Aorta (tissue), 5 donors: ENCODE measurements around the gene SEPTIN1. TPM values are rescaled to one million over a fixed set of nuclear protein-coding genes. Genes with fewer than 3 reads are reported as not detected.

Source experiments
- ATAC-seq: fragments of 200-7000 bp; cut with Tn5 transposase; one replicate; pipeline ENCODE4 v1.9.1; 2022; ENCODE audit warnings: moderate library complexity; ENCODE audit not compliant: low FRiP score
- DNase-seq, 2 donors: peaks; one replicate each; pipeline ENCODE4 v3.0.0-alpha.2; 2020
- H3K27ac ChIP-seq, 2 donors: one replicate each; pipeline ENCODE4 v1.5.1; 2013; ENCODE audit warnings: low read length in 2 of 2, mild to moderate bottlenecking in 2 of 2, moderate library complexity in 2 of 2, control low read depth in 1 of 2, inconsistent platforms in 1 of 2, low read depth in 1 of 2
- H3K27me3 ChIP-seq, 2 donors: one replicate each; pipeline ENCODE4 v1.6.1; 2013; ENCODE audit warnings: control low read depth in 1 of 2, low read length in 1 of 2, mild to moderate bottlenecking in 1 of 2, moderate library complexity in 1 of 2; ENCODE audit not compliant: insufficient read depth in 2 of 2, control insufficient read depth in 1 of 2
- H3K36me3 ChIP-seq, 2 donors: one replicate each; pipeline ENCODE4 v1.6.1; 2013; ENCODE audit warnings: control low read depth in 1 of 2, low read length in 1 of 2, mild to moderate bottlenecking in 1 of 2; ENCODE audit not compliant: insufficient read depth in 2 of 2, control insufficient read depth in 1 of 2
- H3K4me1 ChIP-seq, 2 donors: one replicate each; pipeline ENCODE4 v1.6.1; 2013; ENCODE audit warnings: low read length in 2 of 2, control low read depth in 1 of 2, mild to moderate bottlenecking in 1 of 2, moderate library complexity in 1 of 2; ENCODE audit not compliant: insufficient read depth in 2 of 2, control insufficient read depth in 1 of 2
- H3K4me3 ChIP-seq, 2 donors: one replicate each; pipeline ENCODE4 v1.5.1; 2013; ENCODE audit warnings: low read length in 2 of 2, control low read depth in 1 of 2, mild to moderate bottlenecking in 1 of 2
- H3K9me3 ChIP-seq: one replicate; pipeline ENCODE4 v1.6.1; 2013; ENCODE audit warnings: mild to moderate bottlenecking, low read length; ENCODE audit not compliant: control insufficient read depth
- WGBS, 2 donors: extraction: QIAGEN DNeasy Blood & Tissue Kit; methylation state at CpG; one replicate each; pipeline ENCODE4 v1.1.7; 2013; 5-methylcytosine and 5-hydroxymethylcytosine counted together
- intact Hi-C, 2 donors: fragments of 100-400 bp; cut with DNase I; formaldehyde crosslinking; loops; one replicate each; pipeline versions ENCODE4 v1.14.2 to v1.15.0; 2022
- polyA plus RNA-seq, 2 donors: library from polyadenylated mRNA; stranded (reverse); fragments of 200-250 nt; gene quantifications; one replicate each; pipeline ENCODE4 v1.2.3, GENCODE V29; 2013
- total RNA-seq, 2 donors: library from RNA; stranded (reverse); fragmentation: NEBNext Ultra II Directional; extraction: Animal tissue kit (Norgen Biotek cat#: 25700); gene quantifications; one replicate each; pipeline ENCODE4 v1.2.1, GENCODE V29; 2021
- donor health status: healthy with polysubstance abuse.
- donor health status: Bipolar disorder and iron deficiency.
- donor health status: DM: no; HTN: no; CAD: no.
- donor health status: DM: no; HTN: no; CAD: no.
- donor health status: DM: yes; HTN: yes; CAD: no.

Gene SEPTIN1
- total and polyA plus RNA-seq, 4 donors = 1.0 to 6.1 (median 2.7) TPM

DNA sequence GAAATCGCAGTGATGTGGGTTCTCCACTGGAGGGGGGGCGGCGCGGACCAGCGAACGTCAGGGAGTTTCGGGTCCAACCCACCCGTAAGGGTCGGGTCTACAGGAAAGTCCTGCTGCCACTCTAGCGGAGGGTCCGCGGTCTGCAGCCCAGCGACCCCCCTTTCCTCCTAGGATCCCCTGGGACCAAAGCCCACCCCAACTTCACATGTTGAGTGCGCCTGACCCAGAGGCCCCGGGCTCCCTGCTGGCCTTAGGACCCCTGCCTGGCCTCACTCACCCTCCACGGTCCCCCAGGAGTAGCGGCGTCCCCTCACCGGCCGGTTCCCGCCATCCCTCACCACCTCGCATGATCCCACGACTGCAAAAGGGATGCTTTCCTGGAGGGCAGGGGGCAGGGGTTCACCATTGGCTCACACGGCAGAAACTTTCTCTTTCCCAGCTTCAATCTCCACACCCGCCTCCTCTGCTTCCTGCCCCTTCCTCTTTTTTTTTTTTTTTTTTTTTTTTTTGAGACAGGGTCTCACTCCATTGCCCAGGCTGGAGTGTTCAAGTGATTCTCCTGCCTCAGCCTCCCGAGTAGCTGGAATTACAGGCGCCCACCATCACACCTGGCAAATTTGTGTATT lies 3.1 kb downstream of the SEPTIN1 start:
- ATAC-seq (no peak), DNase-seq (no peak)
- no peaks in the 10 kb centered on the region for H3K27me3 ChIP-seq
- intact Hi-C loops = loop anchor here in 1 of 2 donors (5.0 to 10.0 kb wide), 2 partner anchors 276 to 572 kb away; partner anchors contain the start of genes FBRS, MAZ and PRR14
- no peaks in the 10 kb centered on the region for H3K36me3 ChIP-seq
- peak overlapping the region in 1 of 2 donors; percentile 34 for H3K27ac ChIP-seq
- H3K4me1 ChIP-seq = no peaks in the 10 kb centered on the region
- no peaks in the 10 kb centered on the region for H3K9me3 ChIP-seq
- 21 to 27% methylated on average over 26 to 27 of the region's 27 CpGs for WGBS, 2 donors
- H3K4me3 ChIP-seq = peak overlapping the region; percentile 4 to 35

DNA sequence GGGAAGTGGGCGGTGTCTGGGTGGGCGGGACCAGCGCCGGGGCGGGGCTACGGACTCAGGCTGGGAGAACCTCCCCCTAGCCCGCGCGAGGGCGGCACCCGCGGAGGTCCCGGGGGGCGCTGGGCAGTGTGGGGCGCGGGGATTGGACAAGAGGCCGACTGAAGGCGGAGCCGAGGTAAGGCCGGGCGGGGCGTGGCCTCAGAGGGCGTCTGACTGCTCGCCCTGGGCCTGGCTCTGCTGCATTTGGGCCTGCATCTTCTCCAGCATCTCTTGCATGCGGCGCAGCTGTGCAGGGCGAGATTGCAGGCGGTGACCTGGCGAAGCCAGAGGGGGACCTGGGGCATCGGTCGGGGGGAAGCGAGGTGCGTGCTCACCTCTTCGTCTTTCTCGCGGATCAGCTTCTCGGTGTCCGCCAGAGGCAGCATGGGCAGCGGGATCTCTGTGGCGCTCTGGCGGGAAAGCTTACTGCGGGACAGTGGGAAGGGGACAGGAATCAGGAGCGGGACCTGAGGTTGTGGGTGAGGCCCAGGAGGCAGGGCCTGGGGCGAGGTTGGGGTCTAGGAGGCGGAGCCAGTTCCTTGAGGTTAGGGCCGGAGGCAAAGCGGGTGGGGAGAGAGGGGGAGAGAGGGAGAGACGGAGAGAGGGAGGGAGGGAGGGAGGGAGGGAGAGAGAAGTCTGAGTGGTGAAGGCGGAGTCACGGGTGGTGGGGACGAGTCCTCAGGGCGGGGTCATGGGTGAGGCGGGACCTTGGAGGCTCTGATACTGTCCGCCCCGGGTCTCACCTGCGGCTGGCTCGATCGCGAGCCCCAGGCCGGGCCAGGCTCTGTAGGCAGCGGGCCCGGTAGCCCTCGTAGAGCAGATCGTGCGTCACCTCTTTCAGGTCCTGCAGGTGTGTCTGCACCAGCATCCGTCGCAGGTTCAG lies 3.9 kb downstream of the SEPTIN1 start:
- 1% methylated on average over 56 to 67 of the region's 67 CpGs for WGBS, 2 donors
- DNase-seq (peak; percentile 99 to 100), ATAC-seq (peak; percentile 99)
- Histone ChIP-seq H3K4me3 (peak overlapping the region; percentile 35 to 82), H3K36me3 (no peaks in the 10 kb centered on the region), H3K4me1 (no peaks in the 10 kb centered on the region), H3K27me3 (no peaks in the 10 kb centered on the region), H3K27ac (peak overlapping the region; percentile 10 to 39), H3K9me3 (no peaks in the 10 kb centered on the region)
- intact Hi-C loops = loop anchor here in 1 of 2 donors (5.0 to 10.0 kb wide), 2 partner anchors 276 to 571 kb away; partner anchors contain the start of genes FBRS, MAZ and PRR14

DNA sequence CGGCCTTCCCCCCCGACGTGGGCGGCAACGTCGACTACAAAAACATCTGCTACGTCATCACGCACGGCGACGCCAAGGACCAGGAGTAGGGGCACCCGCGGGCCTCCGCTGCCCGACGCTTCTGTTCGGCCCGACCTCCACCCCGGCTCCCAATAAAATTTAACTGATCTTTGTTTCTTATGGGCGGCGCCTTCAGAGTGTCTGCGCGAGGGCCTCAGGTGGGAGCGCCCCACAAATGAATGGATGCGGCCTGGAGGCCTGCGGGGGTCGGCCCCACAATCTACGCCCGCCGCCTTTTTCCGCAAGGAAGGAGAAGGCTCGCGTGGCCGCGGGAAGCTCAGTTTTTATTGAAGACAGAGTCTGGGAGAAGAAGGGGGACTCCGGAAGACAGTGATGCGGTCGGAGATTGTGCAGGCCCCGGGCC lies 4.5 kb downstream of the SEPTIN1 start:
- intact Hi-C loops = loop anchor here in 1 of 2 donors (5.0 to 10.0 kb wide), 2 partner anchors 277 to 571 kb away; partner anchors contain the start of genes FBRS, MAZ and PRR14
- WGBS, 2 donors = 0 to 1% methylated on average over 36 to 39 of the region's 39 CpGs

DNA sequence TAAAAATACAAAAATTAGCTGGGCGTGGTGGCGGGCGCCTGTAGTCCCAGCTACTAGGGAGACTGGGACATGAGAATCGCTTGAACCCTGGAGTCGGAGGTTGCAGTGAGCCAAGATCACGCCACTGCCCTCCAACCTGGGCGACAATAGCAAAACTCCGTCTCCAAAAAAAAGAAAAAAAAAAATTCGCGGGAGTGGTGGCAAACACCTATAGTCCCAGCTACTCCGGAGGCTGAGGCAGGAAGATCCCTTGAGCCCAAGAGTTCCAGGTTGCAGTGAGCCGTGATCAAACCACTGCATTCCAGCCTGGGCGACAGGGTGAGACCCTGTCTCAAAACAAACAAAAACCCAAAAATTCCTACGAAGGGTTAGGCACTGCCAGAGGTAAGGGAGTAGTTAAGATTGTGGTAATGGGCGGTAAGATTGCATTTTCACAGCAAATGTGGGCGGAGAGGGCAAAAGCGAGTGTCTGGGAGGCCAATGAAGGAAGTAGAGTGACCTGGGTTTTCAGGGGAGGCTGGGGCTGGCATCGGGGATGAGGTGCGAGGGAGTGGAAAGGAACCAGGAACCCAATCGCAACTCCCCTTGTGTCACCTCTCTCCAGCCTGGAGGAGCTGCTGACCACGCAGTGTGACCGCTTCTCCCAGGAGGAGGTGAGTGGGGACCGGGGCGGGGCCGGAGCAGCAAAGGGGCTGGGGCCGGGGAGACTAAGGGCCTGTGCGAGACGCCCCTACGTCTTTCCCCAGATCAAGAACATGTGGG lies 5.1 kb downstream of the SEPTIN1 start:
- Histone ChIP-seq H3K27ac (peak overlapping the region; percentile 95 to 98), H3K4me1 (no peaks in the 10 kb centered on the region), H3K36me3 (no peaks in the 10 kb centered on the region), H3K4me3 (peak overlapping the region in 1 of 2 donors; percentile 8), H3K27me3 (no peaks in the 10 kb centered on the region), H3K9me3 (no peaks in the 10 kb centered on the region)
- WGBS, 2 donors = 35 to 38% methylated on average over 29 of the region's 29 CpGs
- intact Hi-C loops = loop anchor here in 1 of 2 donors (5.0 to 10.0 kb wide), 2 partner anchors 278 to 570 kb away; partner anchors contain the start of genes FBRS, MAZ and PRR14
- ATAC-seq (no peak), DNase-seq (no peak)

More for the DNA sequence above, 4.5 kb downstream of the SEPTIN1 start:
- peak overlapping the region; percentile 95 to 98 for H3K27ac ChIP-seq
- H3K4me3 ChIP-seq = peak overlapping the region; percentile 26 to 82
- no peaks in the 10 kb centered on the region for H3K27me3 ChIP-seq
- DNase-seq = peak; percentile 97 to 99
- H3K9me3 ChIP-seq = no peaks in the 10 kb centered on the region
- no peaks in the 10 kb centered on the region for H3K36me3 ChIP-seq
- peak; percentile 91 for ATAC-seq
- H3K4me1 ChIP-seq = no peaks in the 10 kb centered on the region

- ATAC-seq = no peak
- intact Hi-C loops = loop anchor here in 1 of 2 donors (5.0 to 10.0 kb wide), 2 partner anchors 278 to 569 kb away; partner anchors contain the start of genes FBRS, MAZ and PRR14
Measured at GRCh38 chr16:30376461-30376902, 5.9 kb downstream of the SEPTIN1 start.

GRCh38 chr16:30375864-30376263 lies 6.5 kb downstream of the SEPTIN1 start:
- no peak for DNase-seq
- no peaks in the 10 kb centered on the region for H3K4me1 ChIP-seq
- ATAC-seq = no peak
- intact Hi-C loops = loop anchor here in 1 of 2 donors (5.0 to 10.0 kb wide), 2 partner anchors 279 to 569 kb away; partner anchors contain the start of genes FBRS, MAZ and PRR14
- no peak overlapping the region for H3K4me3 ChIP-seq
- no peaks in the 10 kb centered on the region for H3K27me3 ChIP-seq
- WGBS, 2 donors = 91 to 93% methylated on average over 8 of the region's 8 CpGs
- no peaks in the 10 kb centered on the region for H3K36me3 ChIP-seq
- no peak overlapping the region for H3K27ac ChIP-seq
- no peaks in the 10 kb centered on the region for H3K9me3 ChIP-seq

More at GRCh38 chr16:30376461-30376902, 5.9 kb downstream of the SEPTIN1 start:
- no peak overlapping the region for H3K4me3 ChIP-seq
- no peaks in the 10 kb centered on the region for H3K27me3 ChIP-seq
- DNase-seq = no peak
- no peaks in the 10 kb centered on the region for H3K9me3 ChIP-seq
- no peaks in the 10 kb centered on the region for H3K4me1 ChIP-seq
- no peak overlapping the region for H3K27ac ChIP-seq
- WGBS, 2 donors = 92% methylated on average over 8 of the region's 8 CpGs
- H3K36me3 ChIP-seq = no peaks in the 10 kb centered on the region

- no peak for DNase-seq
- no peak within 1 kb of the TSS for H3K4me3 ChIP-seq
- no peak within 1 kb of the TSS for H3K27ac ChIP-seq
- no peaks in the 10 kb centered on the region for H3K36me3 ChIP-seq
- ATAC-seq = no peak
- WGBS, 2 donors = 78 to 79% methylated on average over 6 of the region's 6 CpGs
- intact Hi-C loops = loop anchor here in 1 of 2 donors (10.0 kb wide), 1 partner anchor 280 kb away; the partner anchor contains the start of genes FBRS and PRR14
- no peaks in the 10 kb centered on the region for H3K27me3 ChIP-seq
- no peaks in the 10 kb centered on the region for H3K9me3 ChIP-seq
- H3K4me1 ChIP-seq = no peaks in the 10 kb centered on the region
Measured at GRCh38 chr16:30374538-30374937, 7.8 kb downstream of the SEPTIN1 start, which contains the start of gene MYL11. TSS of gene MYL11 (plus strand) at chr16:30374802. CDS start at chr16:30374858, 56 bp downstream.
